AG04450 (cell line): ENCODE results near the gene MRM2. TPM values are rescaled to one million over a fixed set of nuclear protein-coding genes. Genes with fewer than 3 reads are reported as not detected.

Experiments
- CTCF ChIA-PET: fragments of 300-600, 350-600 bp; formaldehyde crosslinking; extraction: SDS; loops from one replicate; lab custom pipeline; 2022; ENCODE audit warnings: antibody characterized with exemption, inconsistent platforms; lab: Charles Lee
- POLR2A ChIA-PET: fragments of 350-600 bp; formaldehyde crosslinking; extraction: SDS; loops from one replicate; lab custom pipeline; 2021; ENCODE audit warnings: antibody characterized with exemption, inconsistent platforms; lab: Yijun Ruan, JAX
- DNase-seq: peaks from one replicate; pipeline ENCODE4 v3.0.0-alpha.2; 2011; ENCODE audit warnings: low read depth, low spot score
- H3K27ac ChIP-seq: one replicate; pipeline ENCODE4 v1.5.1; 2012; ENCODE audit warnings: low read depth, low read length, control low read depth
- H3K27me3 ChIP-seq: one replicate; pipeline ENCODE4 v1.6.0; 2012; ENCODE audit warnings: low read length; ENCODE audit not compliant: control insufficient read depth, insufficient read depth
- H3K4me3 ChIP-seq: 2 replicates; pipeline ENCODE4 v1.5.1; 2011; ENCODE audit warnings: mild to moderate bottlenecking, low read depth, low read length, control low read depth
- H3K9me3 ChIP-seq: 2 replicates; pipeline ENCODE4 v1.5.1; 2012; ENCODE audit warnings: low read length; ENCODE audit not compliant: control insufficient read depth, insufficient read depth
- CTCF ChIP-seq: IDR thresholded peaks from 2 replicates; pipeline ENCODE4 v1.5.1; 2011; ENCODE audit warnings: low read depth, low read length, control low read depth, inconsistent platforms
- polyA plus RNA-seq: library from polyadenylated mRNA; depleted of rRNA; stranded (reverse); fragments of >200 nt; gene quantifications from 2 replicates; pipeline ENCODE4 v1.2.3, GENCODE V29; 2011

Gene MRM2
- polyA plus RNA-seq, 1 experiment, result 18.4 TPM

GRCh38 chr7:2258661-2259365 is 16.8 kb upstream of the MRM2 start:
- no peak for TF ChIP-seq CTCF
- CTCF ChIA-PET, result no interaction called here
- H3K27ac ChIP-seq, result no peak overlapping the region

GRCh38 chr7:2257651-2258050 is 15.6 kb upstream of the MRM2 start:
- no peak overlapping the region for H3K27ac ChIP-seq
- H3K9me3 ChIP-seq, result no peaks in the 10 kb centered on the region; the same call in 1 of the 2 replicates
- no peak overlapping the region for H3K4me3 ChIP-seq
- H3K27me3 ChIP-seq, result no peaks in the 10 kb centered on the region
- POLR2A ChIA-PET, result no interaction called here
- no peak for TF ChIP-seq CTCF
- DNase-seq, result no peak
- CTCF ChIA-PET, result no interaction called here

More at GRCh38 chr7:2258661-2259365, 16.8 kb upstream of the MRM2 start:
- no peaks in the 10 kb centered on the region; the same call in 1 of the 2 replicates for H3K9me3 ChIP-seq
- H3K27me3 ChIP-seq, result no peaks in the 10 kb centered on the region
- no peak overlapping the region for H3K4me3 ChIP-seq
- DNase-seq, result no peak
- POLR2A ChIA-PET, result no interaction called here

- ChIA-PET CTCF (no interaction called here), POLR2A (no interaction called here)
- DNase-seq, result no peak
- Histone ChIP-seq H3K27ac (no peak overlapping the region), H3K9me3 (no peaks in the 10 kb centered on the region; the same call in 1 of the 2 replicates), H3K4me3 (no peak overlapping the region), H3K27me3 (no peaks in the 10 kb centered on the region)
- no peak for TF ChIP-seq CTCF
Measured at GRCh38 chr7:2257046-2257551, 15.1 kb upstream of the MRM2 start.

DNA sequence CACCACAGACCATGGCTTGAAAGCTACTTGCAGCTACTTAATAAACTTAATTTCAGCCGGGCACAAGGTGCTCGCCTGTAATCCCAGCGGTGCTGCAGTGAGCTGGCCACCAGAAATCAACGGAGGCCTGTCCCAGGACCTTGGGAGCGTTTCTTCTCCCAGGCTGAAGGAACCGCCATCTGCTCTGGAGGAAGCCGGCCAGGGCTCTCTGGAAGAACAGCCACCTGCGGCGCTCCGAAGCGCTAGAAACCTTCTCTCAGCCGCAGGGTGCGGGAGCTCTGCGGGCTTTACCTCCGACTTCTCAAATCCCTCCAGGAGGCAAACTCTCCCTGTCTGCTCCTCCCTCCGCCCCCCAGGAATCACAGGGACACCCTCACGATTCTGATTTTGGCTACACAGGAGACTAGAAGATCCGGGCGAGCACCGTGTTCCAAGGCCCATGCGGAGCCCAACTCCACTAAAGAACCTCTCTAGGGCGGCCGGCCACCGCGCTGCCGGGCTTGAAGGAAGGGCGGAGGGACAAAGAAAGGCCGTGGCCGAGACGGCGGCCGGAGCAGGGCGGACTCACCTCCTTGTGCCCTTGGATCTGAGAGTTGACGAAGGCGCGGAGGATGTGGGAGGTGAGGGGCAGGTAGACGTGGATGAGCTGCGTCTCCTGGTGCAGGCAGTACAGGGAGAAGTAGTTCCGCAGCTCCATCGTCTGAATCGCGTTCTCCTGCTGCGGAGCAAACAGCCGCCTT is 14.5 kb upstream of the MRM2 start:
- ChIA-PET POLR2A (no interaction called here), CTCF (no interaction called here)
- Histone ChIP-seq H3K27me3 (no peaks in the 10 kb centered on the region), H3K4me3 (no peak overlapping the region), H3K9me3 (no peaks in the 10 kb centered on the region; the same call in 1 of the 2 replicates), H3K27ac (no peak overlapping the region)
- DNase-seq, result no peak
- TF ChIP-seq CTCF, result no peak
